ENCODE data around the gene APBB2.

DNA sequence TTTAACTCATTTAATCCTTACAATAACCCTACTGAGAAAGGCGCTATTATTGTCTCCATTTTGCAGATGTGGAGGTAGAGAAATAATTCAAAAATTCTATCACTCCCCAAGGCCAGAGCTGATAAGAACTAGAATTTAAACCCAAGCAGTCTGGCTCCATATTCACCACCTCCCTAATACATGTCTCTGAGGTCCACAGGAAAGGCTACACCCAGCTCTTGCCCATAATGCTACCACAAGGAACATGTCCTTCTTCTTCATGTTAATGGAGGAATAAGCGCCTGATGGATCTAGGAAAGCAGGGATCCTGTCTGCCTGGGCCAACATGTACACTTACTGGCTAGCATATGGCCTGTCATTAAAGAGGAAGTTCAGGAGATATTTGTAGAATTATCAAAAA lies 16.3 kb downstream of the APBB2 start:
- TF ChIP-seq, protein P1, sequence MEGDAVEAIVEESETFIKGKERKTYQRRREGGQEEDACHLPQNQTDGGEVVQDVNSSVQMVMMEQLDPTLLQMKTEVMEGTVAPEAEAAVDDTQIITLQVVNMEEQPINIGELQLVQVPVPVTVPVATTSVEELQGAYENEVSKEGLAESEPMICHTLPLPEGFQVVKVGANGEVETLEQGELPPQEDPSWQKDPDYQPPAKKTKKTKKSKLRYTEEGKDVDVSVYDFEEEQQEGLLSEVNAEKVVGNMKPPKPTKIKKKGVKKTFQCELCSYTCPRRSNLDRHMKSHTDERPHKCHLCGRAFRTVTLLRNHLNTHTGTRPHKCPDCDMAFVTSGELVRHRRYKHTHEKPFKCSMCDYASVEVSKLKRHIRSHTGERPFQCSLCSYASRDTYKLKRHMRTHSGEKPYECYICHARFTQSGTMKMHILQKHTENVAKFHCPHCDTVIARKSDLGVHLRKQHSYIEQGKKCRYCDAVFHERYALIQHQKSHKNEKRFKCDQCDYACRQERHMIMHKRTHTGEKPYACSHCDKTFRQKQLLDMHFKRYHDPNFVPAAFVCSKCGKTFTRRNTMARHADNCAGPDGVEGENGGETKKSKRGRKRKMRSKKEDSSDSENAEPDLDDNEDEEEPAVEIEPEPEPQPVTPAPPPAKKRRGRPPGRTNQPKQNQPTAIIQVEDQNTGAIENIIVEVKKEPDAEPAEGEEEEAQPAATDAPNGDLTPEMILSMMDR (IDR thresholded peaks at IDR 0.05) = no peak
- no peak for TF ChIP-seq POLR2A (IDR thresholded peaks at IDR 0.05; ENCODE audit: low read depth)

Measured in esophagus muscularis mucosa (tissue), 3 donors.